Stimulated activated CD4-positive, alpha-beta T cell treated with anti-CD3 and anti-CD28 coated beads, TNF-alpha, amount 100 ng/mL, for 24 hours (primary cell): ENCODE measurements around the gene CPSF3.
"Not testable (repeated sequence)": the region's sequence is repeated elsewhere in the genome, so short reads cannot be mapped to it uniquely, and the experiment has no call there.

Experiments
- DNase-seq, 3 experiments: peaks; one replicate each; pipeline ENCODE4 v3.0.0-alpha.2; 2020; ENCODE audit warnings: low read depth in 3 of 3

The CPSF3 gene

DNA sequence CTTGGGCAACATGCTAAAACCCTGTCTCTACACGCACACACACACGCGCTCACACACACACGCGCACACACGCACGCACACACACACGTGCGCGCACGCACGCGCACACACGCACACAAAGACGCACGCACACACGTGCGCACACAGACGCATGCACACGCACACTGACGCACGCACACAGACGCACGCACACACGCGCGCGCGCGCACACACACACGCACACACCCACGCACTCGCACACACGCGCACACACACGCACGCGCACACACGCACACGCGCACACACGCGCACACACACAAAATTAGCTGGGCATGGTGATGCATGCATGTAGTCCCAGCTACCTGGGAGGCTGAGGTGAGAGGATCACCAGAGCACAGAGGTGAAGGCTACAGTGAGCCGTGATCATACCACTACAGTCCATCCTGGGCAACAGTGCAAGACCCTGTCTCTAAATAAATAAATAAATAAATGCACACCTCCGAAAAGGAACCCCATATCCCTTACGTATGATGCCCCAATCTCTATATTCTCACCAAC is 42.8 kb downstream of the CPSF3 start:
- no peak for DNase-seq

DNA sequence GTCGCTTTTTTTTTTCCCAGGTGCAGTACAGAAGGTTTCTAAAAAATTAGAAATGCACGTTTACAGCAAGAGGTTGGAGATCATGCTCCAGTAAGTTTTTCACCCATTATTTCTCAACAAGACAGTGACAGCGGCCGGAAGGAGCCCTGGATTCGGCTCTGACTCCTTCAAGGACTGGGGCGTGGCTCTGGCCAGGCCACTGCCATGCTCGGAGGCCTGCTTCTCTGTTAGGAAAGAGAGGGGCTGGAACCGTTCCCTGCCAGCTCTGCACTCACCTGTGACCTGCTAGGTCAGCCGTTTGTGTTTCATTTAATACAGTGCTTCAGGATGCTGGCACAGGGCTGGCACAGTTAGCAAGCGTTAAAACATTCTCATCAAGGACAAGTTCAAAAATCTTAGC is 44.2 kb downstream of the CPSF3 start:
- DNase-seq: no peak

DNA sequence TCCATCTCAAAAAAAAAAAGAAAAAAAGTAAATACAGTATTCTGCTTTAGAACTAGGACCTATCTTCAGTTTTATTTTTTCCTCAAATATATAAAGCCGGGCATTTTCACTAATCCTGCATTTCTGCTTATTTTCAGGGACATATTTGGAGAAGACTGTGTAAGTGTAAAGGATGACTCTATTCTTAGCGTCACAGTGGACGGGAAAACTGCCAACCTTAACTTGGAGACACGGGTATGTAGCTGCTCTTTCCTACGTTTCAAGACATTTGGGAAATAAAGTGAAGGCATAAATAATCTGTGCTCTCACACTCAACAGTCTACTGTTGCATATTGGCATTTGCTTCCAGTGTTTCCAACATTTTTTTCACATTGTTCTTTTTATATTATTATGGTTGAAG is 47.8 kb downstream of the CPSF3 start:
- DNase-seq: no peak

DNA sequence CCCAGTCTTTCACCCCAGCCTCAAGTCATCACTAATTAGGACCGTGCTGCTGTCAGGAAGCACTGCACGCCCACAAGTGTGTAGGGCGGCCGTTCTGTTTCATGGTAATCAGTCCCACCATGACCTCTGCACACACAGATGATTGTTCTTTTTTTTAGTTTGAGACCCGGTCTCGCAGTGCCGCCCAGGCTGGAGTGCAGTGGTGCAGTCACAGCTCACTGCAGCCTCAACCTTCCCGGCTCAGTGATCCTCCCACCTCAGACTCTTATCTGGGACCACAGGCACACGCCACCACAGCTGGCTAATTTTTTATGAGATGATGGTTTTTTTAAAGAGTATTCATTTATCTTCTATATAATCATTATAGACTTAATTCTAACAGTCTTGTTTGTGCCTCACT is 49.1 kb downstream of the CPSF3 start:
- no peak for DNase-seq

DNA sequence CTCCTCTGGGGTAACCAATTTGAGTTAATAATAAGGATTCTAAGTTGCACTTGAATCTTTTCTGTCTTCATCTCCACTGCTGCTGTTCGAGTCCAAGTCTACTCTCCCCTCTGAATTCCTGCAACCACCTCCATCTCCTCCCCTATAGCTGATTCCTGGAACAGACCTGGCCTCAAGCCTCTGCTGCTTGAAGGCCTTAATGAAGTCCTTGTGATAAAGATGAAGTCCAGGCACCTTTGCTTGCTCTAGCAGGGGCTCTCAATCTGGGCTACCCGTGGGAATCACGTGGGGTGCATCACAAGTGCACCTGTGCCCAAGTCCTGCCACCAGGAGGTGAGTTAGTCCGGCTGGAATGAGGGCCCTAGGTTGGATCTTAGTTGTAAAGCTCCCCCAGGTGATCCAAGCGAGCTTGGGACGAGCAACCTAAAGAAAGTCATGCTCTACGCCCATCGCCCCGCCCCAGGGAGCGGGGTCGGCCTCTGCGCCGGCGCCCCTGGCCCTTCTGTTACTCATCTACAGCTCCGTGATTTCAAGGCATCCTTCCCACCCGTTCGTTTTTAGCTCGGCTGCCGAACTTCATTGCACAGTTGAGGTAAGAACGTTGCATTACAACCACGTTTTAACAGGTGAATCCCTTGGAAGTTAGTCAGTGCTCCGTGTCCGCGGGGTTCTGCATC is 50.0 kb downstream of the CPSF3 start:
- peak in 1 of 3 experiments; percentile 19 for DNase-seq

DNA sequence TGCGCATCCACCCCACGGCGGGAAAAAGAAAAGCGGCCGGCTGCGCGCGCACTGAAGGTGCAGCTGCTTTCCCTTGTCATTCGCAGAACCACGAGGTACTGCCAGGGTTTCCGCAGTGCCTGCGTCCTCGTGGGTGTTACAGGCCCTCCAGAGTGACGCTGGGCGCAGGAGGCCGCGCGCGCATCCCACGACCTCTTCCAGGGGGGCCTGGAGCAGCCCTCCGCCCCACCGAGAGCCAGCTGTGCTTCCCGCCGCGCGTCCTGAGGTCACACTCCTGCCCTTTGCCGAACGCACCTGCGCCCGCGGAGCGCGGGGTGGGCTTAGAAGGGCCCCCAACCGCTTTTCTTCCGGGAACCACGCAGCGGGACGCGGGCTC is 50.5 kb downstream of the CPSF3 start:
- peak; percentile 27 to 56 (median 37) for DNase-seq

- DNase-seq: peak; percentile 41 to 62 (median 42)
These were observed 51.1 kb downstream of the CPSF3 start, which contains the start of gene IAH1 for GRCh38 chr2:9474361-9475057. TSS of gene IAH1 (plus strand) at chr2:9474551. CDS start at chr2:9474567, 16 bp downstream.

DNA sequence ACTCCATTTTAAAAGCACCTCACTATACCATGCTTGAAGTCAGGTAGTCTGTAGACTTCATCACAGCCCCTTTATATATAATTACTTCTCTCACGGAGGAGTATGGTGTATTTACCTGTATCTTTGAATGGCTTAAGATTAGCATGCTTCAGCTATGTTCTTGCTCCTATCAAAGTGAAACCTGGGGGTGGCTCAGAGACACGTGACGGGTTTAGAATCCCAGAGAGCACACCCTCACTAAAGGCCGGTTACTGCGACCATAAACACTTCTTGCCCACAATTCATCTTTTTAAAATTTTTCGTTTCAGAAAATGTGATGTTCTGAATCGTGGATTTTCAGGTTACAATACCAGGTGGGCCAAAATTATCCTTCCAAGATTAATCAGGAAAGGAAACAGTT is 54.5 kb downstream of the CPSF3 start:
- no peak for DNase-seq

DNA sequence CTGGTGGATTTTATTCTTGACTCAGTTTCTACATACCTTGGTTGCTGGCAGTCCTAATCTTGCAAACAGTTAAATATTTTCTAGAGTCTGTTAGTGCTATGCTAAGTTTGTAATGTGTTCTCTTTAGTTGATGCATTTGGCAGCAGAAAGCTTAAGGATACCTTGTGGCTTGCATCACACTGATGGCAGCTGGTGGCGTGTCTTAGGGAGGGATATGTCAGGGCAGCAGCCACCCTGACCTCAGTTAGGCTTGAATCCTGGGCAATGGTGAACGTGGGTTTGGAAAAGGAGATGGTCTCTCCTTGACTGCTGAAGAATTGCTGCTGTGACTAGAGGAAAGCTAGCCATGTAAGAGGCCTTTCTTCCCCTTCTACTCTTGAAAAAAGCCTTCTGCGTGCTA is 55.1 kb downstream of the CPSF3 start:
- DNase-seq: no peak

GRCh38 chr2:9480157-9480556 is 56.7 kb downstream of the CPSF3 start:
- no peak for DNase-seq

DNA sequence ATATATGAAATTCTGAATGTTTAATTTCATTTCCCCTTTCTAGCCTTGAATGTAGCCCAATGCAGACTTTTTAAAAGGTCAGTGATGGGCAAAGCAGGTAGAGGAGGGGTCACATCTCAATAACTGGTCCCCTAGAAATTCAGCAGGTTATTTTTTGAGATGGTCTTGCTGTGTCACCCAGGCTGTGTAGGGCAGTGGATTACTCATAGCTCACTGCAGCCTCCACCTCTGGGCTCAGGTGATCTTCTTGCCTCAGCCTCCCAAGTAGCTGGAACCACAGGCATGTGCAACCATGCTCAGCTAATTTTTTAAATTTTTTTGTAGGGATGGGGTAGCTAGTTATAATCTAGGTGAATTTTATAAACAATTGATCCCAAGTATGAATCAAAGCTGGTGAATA is 59.7 kb downstream of the CPSF3 start:
- DNase-seq: no peak

DNA sequence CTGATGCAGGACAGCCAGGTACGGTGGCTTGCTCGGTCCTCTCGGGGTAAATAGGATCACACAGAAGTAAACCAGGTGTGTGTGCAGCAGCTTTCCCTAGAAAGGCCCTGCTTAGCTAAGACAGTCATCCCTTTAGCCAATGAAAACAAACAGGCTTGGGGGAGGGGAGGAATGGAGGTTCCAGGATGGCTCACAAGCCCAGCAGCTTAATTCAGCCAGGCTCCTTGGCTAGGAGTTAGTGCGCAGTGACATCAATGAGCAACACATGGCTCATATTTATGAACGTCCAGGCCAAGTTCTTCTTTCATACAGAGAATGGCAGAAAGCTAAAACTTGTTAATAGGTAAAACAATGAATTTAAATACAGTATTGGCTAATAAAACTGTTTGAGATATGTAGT is 61.1 kb downstream of the CPSF3 start:
- DNase-seq: no peak

- DNase-seq: no peak
These were observed 65.4 kb downstream of the CPSF3 start for GRCh38 chr2:9488583-9489547.

- no peak for DNase-seq
These were observed 67.3 kb downstream of the CPSF3 start for GRCh38 chr2:9490789-9491188.

DNA sequence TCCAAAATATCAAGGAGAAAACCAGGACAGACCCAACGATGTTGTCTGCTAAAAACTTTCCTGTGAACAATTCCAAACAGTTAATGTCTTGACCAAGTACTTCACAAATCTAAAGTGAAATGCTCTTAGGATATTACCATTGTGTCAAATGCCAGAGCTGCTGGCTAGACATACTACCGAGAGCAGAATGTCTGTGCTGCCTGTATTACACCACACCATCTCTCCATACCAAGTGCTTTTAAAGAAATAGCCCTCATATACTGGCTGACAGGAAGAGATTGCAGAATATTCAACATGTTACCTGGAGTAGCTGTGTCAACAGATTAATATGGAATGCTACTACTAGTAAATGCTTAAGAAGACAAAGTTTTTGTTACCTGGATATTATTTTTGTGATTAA is 69.5 kb downstream of the CPSF3 start:
- DNase-seq: no peak

GRCh38 chr2:9493478-9493877 is 70.0 kb downstream of the CPSF3 start:
- DNase-seq: no peak

- DNase-seq: no peak
These were observed 70.6 kb downstream of the CPSF3 start for GRCh38 chr2:9494081-9494480.

GRCh38 chr2:9497017-9497416 is 73.6 kb downstream of the CPSF3 start:
- DNase-seq: no peak

GRCh38 chr2:9498210-9498609 is 74.8 kb downstream of the CPSF3 start:
- DNase-seq: no peak

DNA sequence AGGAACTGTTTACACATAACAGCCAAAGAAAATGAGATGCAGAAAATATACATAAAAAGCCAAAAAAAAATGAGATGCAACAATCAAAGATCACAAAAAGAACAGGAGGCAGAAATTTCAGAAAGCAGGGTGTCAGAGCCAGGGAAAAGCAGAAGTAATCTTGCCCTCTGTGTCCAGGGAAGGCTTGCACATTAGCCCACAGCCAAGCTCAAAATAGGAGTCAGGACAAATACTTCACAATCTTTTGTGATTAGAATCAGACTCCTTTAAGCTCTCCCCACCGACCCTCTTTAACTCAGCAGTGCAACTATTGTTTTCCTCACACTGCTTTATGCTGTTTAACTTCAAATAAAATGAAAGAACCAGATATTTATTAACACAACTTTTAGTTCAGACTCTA is 85.5 kb downstream of the CPSF3 start:
- DNase-seq: no peak

- not testable (repeated sequence) for DNase-seq
These were observed 90.5 kb downstream of the CPSF3 start for GRCh38 chr2:9513946-9514345.

- no peak for DNase-seq
These were observed 93.8 kb downstream of the CPSF3 start for GRCh38 chr2:9517118-9517782.
